ENCODE data around the gene TLR6.

DNA sequence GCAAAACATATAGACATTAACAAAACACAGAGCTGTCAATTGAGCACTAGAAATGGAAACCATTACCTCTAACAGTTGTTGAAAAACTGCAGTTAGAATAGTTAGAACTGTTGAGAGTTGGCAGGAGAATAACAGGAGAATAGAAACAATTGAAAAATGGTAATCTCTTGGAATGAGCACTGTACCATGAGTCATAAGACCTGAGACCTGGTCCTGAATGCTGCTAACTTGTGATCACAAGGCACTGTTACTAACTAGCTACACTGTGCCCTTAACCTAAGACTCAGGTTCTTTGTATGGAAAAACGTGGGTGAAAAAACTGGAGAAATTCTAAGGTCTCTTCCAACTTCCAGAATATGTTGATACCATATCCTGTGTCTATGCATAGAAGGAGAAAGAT lies 40.3 kb upstream of the TLR6 start:
- TF ChIP-seq, protein P1, sequence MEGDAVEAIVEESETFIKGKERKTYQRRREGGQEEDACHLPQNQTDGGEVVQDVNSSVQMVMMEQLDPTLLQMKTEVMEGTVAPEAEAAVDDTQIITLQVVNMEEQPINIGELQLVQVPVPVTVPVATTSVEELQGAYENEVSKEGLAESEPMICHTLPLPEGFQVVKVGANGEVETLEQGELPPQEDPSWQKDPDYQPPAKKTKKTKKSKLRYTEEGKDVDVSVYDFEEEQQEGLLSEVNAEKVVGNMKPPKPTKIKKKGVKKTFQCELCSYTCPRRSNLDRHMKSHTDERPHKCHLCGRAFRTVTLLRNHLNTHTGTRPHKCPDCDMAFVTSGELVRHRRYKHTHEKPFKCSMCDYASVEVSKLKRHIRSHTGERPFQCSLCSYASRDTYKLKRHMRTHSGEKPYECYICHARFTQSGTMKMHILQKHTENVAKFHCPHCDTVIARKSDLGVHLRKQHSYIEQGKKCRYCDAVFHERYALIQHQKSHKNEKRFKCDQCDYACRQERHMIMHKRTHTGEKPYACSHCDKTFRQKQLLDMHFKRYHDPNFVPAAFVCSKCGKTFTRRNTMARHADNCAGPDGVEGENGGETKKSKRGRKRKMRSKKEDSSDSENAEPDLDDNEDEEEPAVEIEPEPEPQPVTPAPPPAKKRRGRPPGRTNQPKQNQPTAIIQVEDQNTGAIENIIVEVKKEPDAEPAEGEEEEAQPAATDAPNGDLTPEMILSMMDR (IDR thresholded peaks at IDR 0.05; ENCODE audit: low read depth, low read length) = no peak
- TF ChIP-seq, protein P2, sequence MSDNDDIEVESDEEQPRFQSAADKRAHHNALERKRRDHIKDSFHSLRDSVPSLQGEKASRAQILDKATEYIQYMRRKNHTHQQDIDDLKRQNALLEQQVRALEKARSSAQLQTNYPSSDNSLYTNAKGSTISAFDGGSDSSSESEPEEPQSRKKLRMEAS (IDR thresholded peaks at IDR 0.05; ENCODE audit: low read depth, low read length) = no peak
